ENCODE measurements around the gene PTCH2. TPM values are rescaled to one million over a fixed set of nuclear protein-coding genes. Genes with fewer than 3 reads are reported as not detected.

PTCH2 gene
- total RNA-seq, 1 experiment from 2014 or later = 0.48 TPM

DNA sequence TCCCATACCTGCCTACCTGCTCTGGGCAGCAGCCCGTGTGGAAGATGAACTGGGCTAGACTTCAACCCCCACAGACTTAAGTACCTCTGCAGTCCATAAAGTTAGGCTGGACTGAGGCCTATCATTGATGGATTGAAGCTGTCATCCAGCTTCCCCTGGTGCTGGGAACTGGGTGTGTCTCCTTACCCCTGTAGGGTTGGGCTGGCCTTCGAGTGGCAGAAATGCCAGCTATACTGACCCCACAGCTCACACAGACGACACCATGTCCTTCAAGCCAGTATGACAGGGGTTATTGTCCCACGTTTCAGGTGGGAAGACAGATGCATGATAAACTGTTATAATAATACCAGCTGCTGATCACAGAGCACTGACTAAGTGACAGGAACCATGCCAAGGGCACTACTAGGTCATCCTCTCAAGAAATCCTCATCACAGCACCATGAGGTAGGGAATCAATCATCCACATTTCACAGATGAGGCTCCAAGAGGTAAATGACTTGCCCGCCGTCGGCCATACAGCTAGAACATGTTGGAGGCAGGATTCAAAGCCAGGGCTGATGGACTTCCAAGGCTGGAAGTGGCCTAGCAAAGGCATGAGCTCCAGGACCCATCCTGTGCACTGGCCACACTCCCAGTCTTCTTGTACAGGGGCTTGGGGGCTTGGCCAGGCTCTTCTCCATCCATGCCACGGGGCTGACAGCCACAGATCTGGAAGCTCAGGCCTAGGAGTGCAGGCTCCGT, 54.8 kb downstream of the PTCH2 start, which contains the start of gene BEST4:
TSS of gene BEST4 (minus strand) at position 51 of the 741 bp plus-strand sequence. CDS start 465 bp downstream, outside the sequence.
- BruUV-seq (replicated peaks) = no TSS peak
- ChIA-PET POLR2A (no interaction called here), CTCF (interaction anchor here (0.6 to 1.8 kb wide), 2 partner anchors 35 to 42 kb away, joined by 3 to 4 read pairs; no protein-coding TSS in a partner anchor)
- Histone ChIP-seq H3K9me3 (no peaks in the 10 kb centered on the region), H3K4me3 (ENCODE audit: low read depth, low read length) (no peak within 1 kb of the TSS), H3K27me3 (replicated peaks; ENCODE audit: control insufficient read depth, insufficient read depth, low read length) (no peaks in the 10 kb centered on the region), H3K36me3 (ENCODE audit: control insufficient read depth, insufficient read depth, low read length) (no peaks in the 10 kb centered on the region), H3K4me1 (0 out of 2 replicates have a peak, but pooled peaks cover 1% of the 10 kb centered on the region)
- Mint-ChIP-seq H3K4me1 (ENCODE audit: low read depth, unreplicated experiment) (peaks cover 9% of the 10 kb centered on the region), H3K27me3 (ENCODE audit: insufficient read depth, unreplicated experiment) (no peaks in the 10 kb centered on the region), H3K27ac (ENCODE audit: unreplicated experiment) (no peak within 1 kb of the TSS), H3K36me3 (ENCODE audit: insufficient read depth, unreplicated experiment) (no peaks in the 10 kb centered on the region), H3K4me3 (ENCODE audit: unreplicated experiment) (no peak within 1 kb of the TSS), H3K9me3 (ENCODE audit: unreplicated experiment) (no peaks in the 10 kb centered on the region)
- intact Hi-C loops (cut with micrococcal nuclease; ENCODE audit: unreplicated experiment) = no loop called here
- no peak for DNase-seq
- TF ChIP-seq, protein P1, sequence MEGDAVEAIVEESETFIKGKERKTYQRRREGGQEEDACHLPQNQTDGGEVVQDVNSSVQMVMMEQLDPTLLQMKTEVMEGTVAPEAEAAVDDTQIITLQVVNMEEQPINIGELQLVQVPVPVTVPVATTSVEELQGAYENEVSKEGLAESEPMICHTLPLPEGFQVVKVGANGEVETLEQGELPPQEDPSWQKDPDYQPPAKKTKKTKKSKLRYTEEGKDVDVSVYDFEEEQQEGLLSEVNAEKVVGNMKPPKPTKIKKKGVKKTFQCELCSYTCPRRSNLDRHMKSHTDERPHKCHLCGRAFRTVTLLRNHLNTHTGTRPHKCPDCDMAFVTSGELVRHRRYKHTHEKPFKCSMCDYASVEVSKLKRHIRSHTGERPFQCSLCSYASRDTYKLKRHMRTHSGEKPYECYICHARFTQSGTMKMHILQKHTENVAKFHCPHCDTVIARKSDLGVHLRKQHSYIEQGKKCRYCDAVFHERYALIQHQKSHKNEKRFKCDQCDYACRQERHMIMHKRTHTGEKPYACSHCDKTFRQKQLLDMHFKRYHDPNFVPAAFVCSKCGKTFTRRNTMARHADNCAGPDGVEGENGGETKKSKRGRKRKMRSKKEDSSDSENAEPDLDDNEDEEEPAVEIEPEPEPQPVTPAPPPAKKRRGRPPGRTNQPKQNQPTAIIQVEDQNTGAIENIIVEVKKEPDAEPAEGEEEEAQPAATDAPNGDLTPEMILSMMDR (IDR thresholded peaks at IDR 0.05; ENCODE audit: insufficient read depth in 1 of 2, low read depth in 1 of 2, low read length in 1 of 2, severe bottlenecking in 1 of 2, unreplicated experiment in 1 of 2) = no peak

DNA sequence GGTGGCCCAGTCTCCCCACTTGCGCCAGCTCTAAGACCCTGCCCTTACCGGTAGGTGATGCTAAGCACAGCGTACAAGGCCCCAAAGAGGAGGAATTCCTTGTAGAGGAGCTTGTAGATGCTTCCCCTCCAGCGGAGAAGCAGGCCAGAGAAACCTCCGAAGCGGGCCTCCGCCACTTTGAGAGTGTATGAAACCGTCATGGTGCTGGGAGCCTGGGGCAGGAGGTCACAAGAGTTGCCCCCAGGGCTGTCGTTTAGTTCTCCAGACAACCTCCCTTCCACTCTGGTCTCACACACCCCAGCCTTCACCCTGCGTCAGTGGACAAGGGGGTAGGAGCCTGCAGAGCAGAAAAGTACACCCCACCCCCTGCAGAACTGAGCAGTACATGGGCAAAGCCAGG, 55.5 kb downstream of the PTCH2 start:
- no peak overlapping the region for H3K4me3 Mint-ChIP-seq (ENCODE audit: unreplicated experiment)
- H3K27me3 Mint-ChIP-seq (ENCODE audit: insufficient read depth, unreplicated experiment) = no peaks in the 10 kb centered on the region
- no peaks in the 10 kb centered on the region for H3K4me1 ChIP-seq

DNA sequence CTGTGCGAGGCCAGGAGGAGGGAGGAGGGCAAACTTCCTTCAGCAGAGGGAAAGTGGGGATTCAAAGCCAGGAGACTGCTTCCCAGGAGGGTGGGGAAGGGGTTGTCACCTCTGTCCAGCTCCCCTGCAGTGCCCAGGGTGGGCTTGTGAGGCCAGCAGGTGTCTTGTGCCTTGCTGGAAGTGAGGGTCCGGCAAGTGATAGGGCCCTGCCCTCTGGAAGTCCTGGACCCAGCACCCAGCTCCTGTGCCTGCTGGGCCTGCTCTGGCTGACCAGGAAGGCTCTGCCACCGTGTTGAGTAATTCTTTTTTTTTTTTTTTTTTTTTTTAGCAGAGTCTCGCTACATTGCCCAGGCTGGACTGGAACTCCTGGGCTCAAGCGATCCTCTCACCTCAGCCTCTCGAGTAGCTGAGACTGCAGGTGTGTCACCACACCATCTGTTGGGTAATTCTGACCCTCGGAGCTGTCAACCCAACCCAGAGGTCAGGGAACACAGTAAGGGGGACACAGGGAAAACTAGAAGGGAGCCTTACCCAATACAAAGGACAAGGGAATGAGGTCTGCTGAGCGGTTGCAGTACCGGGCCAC, 56.1 kb downstream of the PTCH2 start:
- Mint-ChIP-seq H3K4me3 (ENCODE audit: unreplicated experiment) (no peak overlapping the region), H3K9me3 (ENCODE audit: unreplicated experiment) (no peaks in the 10 kb centered on the region), H3K4me1 (ENCODE audit: low read depth, unreplicated experiment) (no peaks in the 10 kb centered on the region), H3K27me3 (ENCODE audit: insufficient read depth, unreplicated experiment) (no peaks in the 10 kb centered on the region), H3K27ac (ENCODE audit: unreplicated experiment) (no peak overlapping the region), H3K36me3 (ENCODE audit: insufficient read depth, unreplicated experiment) (peaks cover 10% of the 10 kb centered on the region)
- intact Hi-C loops (cut with micrococcal nuclease; ENCODE audit: unreplicated experiment) = no loop called here
- Histone ChIP-seq H3K4me3 (ENCODE audit: low read depth, low read length) (no peak overlapping the region), H3K36me3 (ENCODE audit: control insufficient read depth, insufficient read depth, low read length) (no peaks in the 10 kb centered on the region), H3K4me1 (no peaks in the 10 kb centered on the region), H3K27me3 (replicated peaks; ENCODE audit: control insufficient read depth, insufficient read depth, low read length) (no peaks in the 10 kb centered on the region), H3K9me3 (no peaks in the 10 kb centered on the region)
- DNase-seq = no peak
- CTCF ChIA-PET = no interaction called here
- no TSS peak for BruUV-seq (replicated peaks)
- POLR2A ChIA-PET = interaction anchor here (0.5 to 0.6 kb wide), 2 partner anchors 11 to 516 kb away, joined by 3 to 8 read pairs; partner anchors contain the start of gene RPS8
- TF ChIP-seq, protein P1 (IDR thresholded peaks at IDR 0.05; ENCODE audit: insufficient read depth in 1 of 2, low read depth in 1 of 2, low read length in 1 of 2, severe bottlenecking in 1 of 2, unreplicated experiment in 1 of 2) = no peak

More for the DNA sequence above, 55.5 kb downstream of the PTCH2 start:
- no peaks in the 10 kb centered on the region for H3K36me3 ChIP-seq (ENCODE audit: control insufficient read depth, insufficient read depth, low read length)
- H3K9me3 ChIP-seq = no peaks in the 10 kb centered on the region
- POLR2A ChIA-PET = no interaction called here
- no TSS peak for BruUV-seq (replicated peaks)
- Mint-ChIP-seq H3K9me3 (ENCODE audit: unreplicated experiment) (no peaks in the 10 kb centered on the region), H3K4me1 (ENCODE audit: low read depth, unreplicated experiment) (peaks cover under 1% of the 10 kb centered on the region), H3K36me3 (ENCODE audit: insufficient read depth, unreplicated experiment) (peaks cover 5% of the 10 kb centered on the region), H3K27ac (ENCODE audit: unreplicated experiment) (no peak overlapping the region)
- H3K27me3 ChIP-seq (replicated peaks; ENCODE audit: control insufficient read depth, insufficient read depth, low read length) = no peaks in the 10 kb centered on the region
- no peak overlapping the region for H3K4me3 ChIP-seq (ENCODE audit: low read depth, low read length)
- intact Hi-C loops (cut with micrococcal nuclease; ENCODE audit: unreplicated experiment) = no loop called here
- TF ChIP-seq, protein P1 (IDR thresholded peaks at IDR 0.05; ENCODE audit: insufficient read depth in 1 of 2, low read depth in 1 of 2, low read length in 1 of 2, severe bottlenecking in 1 of 2, unreplicated experiment in 1 of 2) = no peak
- no peak for DNase-seq
- CTCF ChIA-PET = no interaction called here

All from Caco-2 (cell line).